ENCODE results near the gene ENTPD6. TPM values are rescaled to one million over a fixed set of nuclear protein-coding genes. Genes with fewer than 3 reads are reported as not detected.

ENTPD6 gene
- total and polyA plus RNA-seq, 11 donors = 58.7 to 200 (median 93.3) TPM

DNA sequence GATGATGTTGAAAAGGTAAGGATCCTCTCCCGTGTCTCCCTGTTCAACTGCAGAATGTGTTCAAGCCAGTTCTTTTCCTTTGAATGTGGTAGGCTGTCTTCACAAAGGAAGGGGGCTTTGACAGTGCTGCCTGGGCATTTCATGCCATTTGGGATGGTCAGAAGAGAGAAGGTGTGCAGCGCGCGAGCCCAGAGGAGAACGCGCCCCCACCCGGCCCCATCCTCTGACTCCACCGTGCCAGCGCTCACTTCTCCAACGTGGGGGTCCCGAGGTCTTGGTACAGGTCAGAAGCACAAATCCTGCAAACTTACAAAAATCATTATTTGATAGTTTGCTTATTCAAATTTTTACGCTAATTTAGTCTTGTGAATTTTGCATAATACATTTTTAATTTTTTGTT is 14.4 kb downstream of the ENTPD6 start:
- intact Hi-C loops (cut with DNase I) = no loop called here
- Histone ChIP-seq H3K27me3 (no peaks in the 10 kb centered on the region), H3K4me3 (no peak overlapping the region), H3K36me3 (peaks cover 0 to 62% (median 52%) of the 10 kb centered on the region in 9 donors), H3K9me3 (no peaks in the 10 kb centered on the region), H3K4me1 (peaks cover 0 to 26% (median 12%) of the 10 kb centered on the region in 12 donors), H3K27ac (no peak overlapping the region)
- DNase-seq = peak in 1 of 5 donors; percentile 15
- WGBS, 4 donors = 96 to 98% (median 97%) methylated on average over 12 of the region's 12 CpGs
- TF ChIP-seq, protein P1, sequence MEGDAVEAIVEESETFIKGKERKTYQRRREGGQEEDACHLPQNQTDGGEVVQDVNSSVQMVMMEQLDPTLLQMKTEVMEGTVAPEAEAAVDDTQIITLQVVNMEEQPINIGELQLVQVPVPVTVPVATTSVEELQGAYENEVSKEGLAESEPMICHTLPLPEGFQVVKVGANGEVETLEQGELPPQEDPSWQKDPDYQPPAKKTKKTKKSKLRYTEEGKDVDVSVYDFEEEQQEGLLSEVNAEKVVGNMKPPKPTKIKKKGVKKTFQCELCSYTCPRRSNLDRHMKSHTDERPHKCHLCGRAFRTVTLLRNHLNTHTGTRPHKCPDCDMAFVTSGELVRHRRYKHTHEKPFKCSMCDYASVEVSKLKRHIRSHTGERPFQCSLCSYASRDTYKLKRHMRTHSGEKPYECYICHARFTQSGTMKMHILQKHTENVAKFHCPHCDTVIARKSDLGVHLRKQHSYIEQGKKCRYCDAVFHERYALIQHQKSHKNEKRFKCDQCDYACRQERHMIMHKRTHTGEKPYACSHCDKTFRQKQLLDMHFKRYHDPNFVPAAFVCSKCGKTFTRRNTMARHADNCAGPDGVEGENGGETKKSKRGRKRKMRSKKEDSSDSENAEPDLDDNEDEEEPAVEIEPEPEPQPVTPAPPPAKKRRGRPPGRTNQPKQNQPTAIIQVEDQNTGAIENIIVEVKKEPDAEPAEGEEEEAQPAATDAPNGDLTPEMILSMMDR (IDR thresholded peaks at IDR 0.05) = no peak
- no peak for TF ChIP-seq POLR2A (IDR thresholded peaks at IDR 0.05)
- no peak for ATAC-seq

DNA sequence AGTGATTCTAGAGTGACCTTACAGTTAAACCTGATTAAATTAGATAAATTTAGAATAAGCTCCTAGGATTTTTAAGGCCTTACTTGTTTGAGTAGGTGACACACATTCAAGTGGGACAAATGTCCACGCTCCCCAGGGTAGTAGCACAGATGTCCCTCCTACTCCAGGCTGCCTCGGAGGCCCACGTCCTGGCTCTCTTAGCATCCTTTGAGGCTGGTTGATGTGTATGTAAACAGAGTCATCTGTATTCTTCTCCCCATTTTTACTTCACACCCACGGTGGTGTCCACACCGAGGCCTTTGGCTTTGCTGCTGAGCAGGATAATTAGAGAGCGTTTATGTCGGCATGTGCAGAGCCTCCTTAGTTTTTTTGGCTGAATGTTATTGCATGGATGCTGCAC is 15.8 kb downstream of the ENTPD6 start:
- 68 to 87% (median 79%) methylated on average over 7 of the region's 7 CpGs for WGBS, 4 donors
- intact Hi-C loops (cut with DNase I) = no loop called here
- no peaks in the 10 kb centered on the region for H3K27me3 ChIP-seq
- peaks cover 0 to 22% (median 3%) of the 10 kb centered on the region in 12 donors for H3K4me1 ChIP-seq
- DNase-seq = no peak
- peaks cover 0 to 76% (median 65%) of the 10 kb centered on the region in 9 donors for H3K36me3 ChIP-seq
- H3K27ac ChIP-seq = no peak overlapping the region
- ATAC-seq = no peak
- TF ChIP-seq, protein P1 (IDR thresholded peaks at IDR 0.05) = no peak
- TF ChIP-seq POLR2A (IDR thresholded peaks at IDR 0.05) = no peak
- H3K9me3 ChIP-seq = no peaks in the 10 kb centered on the region
- H3K4me3 ChIP-seq = no peak overlapping the region

DNA sequence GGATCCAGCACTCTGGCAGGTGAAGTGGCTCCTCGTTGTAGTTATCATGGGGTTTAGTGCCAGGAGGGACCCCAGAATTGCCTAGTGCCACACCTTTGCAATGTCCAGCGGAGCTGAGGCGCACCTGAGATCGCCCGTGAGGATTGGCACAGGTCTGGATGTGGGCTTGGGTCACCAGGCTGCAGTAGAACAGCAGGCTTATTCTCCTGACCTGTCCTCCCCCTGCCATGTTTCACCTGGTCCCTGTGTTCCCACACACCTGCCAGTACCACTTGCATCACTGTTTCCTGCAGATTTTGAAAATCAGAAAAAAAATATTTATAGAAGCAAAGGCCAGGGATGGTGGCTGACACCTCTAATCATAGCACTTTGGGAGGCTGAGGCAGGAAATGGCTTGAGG is 16.7 kb downstream of the ENTPD6 start:
- H3K4me1 ChIP-seq = peaks cover 0 to 28% (median 9%) of the 10 kb centered on the region in 12 donors
- no peak overlapping the region for H3K27ac ChIP-seq
- no peaks in the 10 kb centered on the region for H3K9me3 ChIP-seq
- ATAC-seq (no peak), DNase-seq (no peak)
- peaks cover 0 to 79% (median 75%) of the 10 kb centered on the region in 9 donors for H3K36me3 ChIP-seq
- intact Hi-C loops (cut with DNase I) = no loop called here
- WGBS, 4 donors = 78 to 95% (median 88%) methylated on average over 5 of the region's 5 CpGs
- no peaks in the 10 kb centered on the region for H3K27me3 ChIP-seq
- TF ChIP-seq, protein P1 (IDR thresholded peaks at IDR 0.05) = no peak
- no peak for TF ChIP-seq POLR2A (IDR thresholded peaks at IDR 0.05)
- no peak overlapping the region for H3K4me3 ChIP-seq

DNA sequence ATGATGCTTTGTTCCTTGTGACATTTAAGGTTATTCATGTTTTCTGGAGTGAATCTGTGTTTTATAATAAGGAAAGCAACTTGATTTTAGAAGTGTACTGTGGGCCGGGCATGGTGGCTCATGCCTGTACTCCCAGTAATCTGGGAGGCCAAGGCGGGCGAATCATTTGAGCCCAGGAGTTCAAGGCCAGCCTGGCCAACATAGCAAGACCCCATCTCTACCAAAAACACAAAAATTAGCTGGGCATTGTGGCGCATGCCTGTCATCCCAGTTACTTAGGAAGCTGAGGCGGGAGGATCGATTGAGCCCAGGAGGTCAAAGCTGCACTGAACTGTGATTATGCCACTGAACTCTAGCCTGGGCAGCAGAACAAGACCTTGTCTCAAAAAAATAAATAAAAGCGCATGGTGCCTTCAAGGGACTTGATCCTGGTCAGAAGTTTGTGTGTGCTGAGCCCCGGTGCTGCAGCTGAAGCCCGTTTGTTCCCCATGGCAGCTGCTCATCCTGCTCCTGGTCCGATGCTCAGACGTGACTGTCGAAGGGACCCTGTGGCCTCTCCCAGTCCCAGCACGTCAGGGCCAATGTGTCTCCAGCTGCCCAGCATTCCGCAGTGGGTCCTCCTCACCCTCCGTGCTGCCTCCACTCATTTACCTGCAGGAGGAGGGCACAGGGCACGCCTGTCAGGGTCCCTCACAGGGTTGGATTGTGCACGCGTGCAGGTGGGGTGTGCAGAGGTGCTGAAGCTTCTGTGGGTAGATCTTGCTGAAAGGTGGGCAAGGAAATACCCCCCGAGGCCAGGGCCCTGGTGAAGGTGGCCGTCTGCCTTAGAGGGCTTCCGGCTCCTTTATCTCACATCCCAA is 18.3 kb downstream of the ENTPD6 start:
- peaks cover 0 to 31% (median 9%) of the 10 kb centered on the region in 12 donors for H3K4me1 ChIP-seq
- H3K9me3 ChIP-seq = no peaks in the 10 kb centered on the region
- DNase-seq (no peak), ATAC-seq (no peak)
- 89 to 94% (median 92%) methylated on average over 20 to 21 of the region's 21 CpGs for WGBS, 4 donors
- no peaks in the 10 kb centered on the region for H3K27me3 ChIP-seq
- peaks cover 0 to 93% (median 88%) of the 10 kb centered on the region in 9 donors for H3K36me3 ChIP-seq
- intact Hi-C loops (cut with DNase I) = no loop called here
- no peak overlapping the region for H3K27ac ChIP-seq
- no peak for TF ChIP-seq POLR2A (IDR thresholded peaks at IDR 0.05)
- TF ChIP-seq, protein P1 (IDR thresholded peaks at IDR 0.05) = no peak
- H3K4me3 ChIP-seq = no peak overlapping the region

All from heart left ventricle (tissue), 16 donors.